ENCODE results near the gene NCKAP5.

NCKAP5 gene

DNA sequence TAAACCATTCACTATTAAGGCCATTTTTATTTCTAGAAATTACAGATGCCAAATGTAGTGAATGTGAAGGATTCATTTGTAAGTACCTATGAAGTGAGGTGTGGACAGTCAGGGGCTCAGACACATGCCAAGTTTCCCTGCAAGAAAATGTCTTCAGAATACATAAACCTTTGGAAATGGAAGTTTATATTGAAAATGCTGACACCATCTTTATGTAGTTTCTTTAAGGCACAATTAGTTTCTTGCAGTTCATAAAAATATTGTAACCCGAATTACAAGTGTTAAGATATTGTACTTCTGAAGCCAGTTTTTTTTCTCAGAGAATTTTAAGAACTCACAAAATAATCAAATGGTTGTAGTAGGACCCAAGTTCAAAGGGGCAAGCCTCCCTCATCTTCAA lies 832.2 kb downstream of the NCKAP5 start:
- Histone ChIP-seq H3K4me2 (ENCODE audit: low read length) (no peak overlapping the region), H3K79me2 (ENCODE audit: insufficient read depth, low read length) (no peaks in the 10 kb centered on the region), H3K27me3 (ENCODE audit: insufficient read depth, low read length) (no peaks in the 10 kb centered on the region), H3K4me1 (ENCODE audit: insufficient read depth, low read length, severe bottlenecking) (no peaks in the 10 kb centered on the region), H3K9me3 (ENCODE audit: low read length) (no peaks in the 10 kb centered on the region), H4K20me1 (ENCODE audit: insufficient read depth, low read length) (no peaks in the 10 kb centered on the region), H3K36me3 (ENCODE audit: insufficient read depth, low read length) (no peaks in the 10 kb centered on the region), H3K9me2 (ENCODE audit: low read depth, low read length) (no peaks in the 10 kb centered on the region), H2AFZ (ENCODE audit: low read length) (no peak overlapping the region), H3K4me3 (ENCODE audit: low read depth, low read length, poor library complexity, severe bottlenecking) (no peak overlapping the region), H3K27ac (ENCODE audit: low read depth, low read length, poor library complexity, severe bottlenecking) (no peak overlapping the region), H3F3A (ENCODE audit: insufficient read depth, low read length) (no peaks in the 10 kb centered on the region), H3K9ac (ENCODE audit: low read length) (no peak overlapping the region)
- no peak for TF ChIP-seq EZH2 (IDR thresholded peaks at IDR 0.05; ENCODE audit: borderline replicate concordance, low read length)
- TF ChIP-seq, protein P1, sequence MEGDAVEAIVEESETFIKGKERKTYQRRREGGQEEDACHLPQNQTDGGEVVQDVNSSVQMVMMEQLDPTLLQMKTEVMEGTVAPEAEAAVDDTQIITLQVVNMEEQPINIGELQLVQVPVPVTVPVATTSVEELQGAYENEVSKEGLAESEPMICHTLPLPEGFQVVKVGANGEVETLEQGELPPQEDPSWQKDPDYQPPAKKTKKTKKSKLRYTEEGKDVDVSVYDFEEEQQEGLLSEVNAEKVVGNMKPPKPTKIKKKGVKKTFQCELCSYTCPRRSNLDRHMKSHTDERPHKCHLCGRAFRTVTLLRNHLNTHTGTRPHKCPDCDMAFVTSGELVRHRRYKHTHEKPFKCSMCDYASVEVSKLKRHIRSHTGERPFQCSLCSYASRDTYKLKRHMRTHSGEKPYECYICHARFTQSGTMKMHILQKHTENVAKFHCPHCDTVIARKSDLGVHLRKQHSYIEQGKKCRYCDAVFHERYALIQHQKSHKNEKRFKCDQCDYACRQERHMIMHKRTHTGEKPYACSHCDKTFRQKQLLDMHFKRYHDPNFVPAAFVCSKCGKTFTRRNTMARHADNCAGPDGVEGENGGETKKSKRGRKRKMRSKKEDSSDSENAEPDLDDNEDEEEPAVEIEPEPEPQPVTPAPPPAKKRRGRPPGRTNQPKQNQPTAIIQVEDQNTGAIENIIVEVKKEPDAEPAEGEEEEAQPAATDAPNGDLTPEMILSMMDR (IDR thresholded peaks at IDR 0.05; ENCODE audit: low read length), result no peak

DNA sequence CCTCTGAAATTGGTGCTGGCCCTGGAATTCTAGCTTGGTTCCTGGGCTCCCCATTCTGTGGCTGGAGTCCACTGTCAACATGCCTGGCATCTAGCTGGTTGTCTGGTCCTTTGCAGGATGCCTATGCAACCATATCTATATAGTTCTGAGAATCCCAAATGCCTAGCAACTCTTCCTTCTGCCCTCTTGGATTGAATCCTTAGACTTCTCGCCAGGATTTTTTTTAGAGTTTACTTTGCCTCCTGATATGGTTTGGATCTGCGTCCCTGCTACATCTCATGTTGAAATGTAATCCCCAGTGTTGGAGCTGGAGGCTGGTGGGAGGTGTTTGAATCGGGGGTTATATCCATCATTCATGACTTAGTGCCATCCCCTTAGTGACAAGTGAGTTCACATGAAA lies 833.3 kb downstream of the NCKAP5 start:
- no peaks in the 10 kb centered on the region for H4K20me1 ChIP-seq (ENCODE audit: insufficient read depth, low read length)
- no peak for TF ChIP-seq EZH2 (IDR thresholded peaks at IDR 0.05; ENCODE audit: borderline replicate concordance, low read length)
- TF ChIP-seq, protein P1 (IDR thresholded peaks at IDR 0.05; ENCODE audit: low read length), result no peak
- no peaks in the 10 kb centered on the region for H3F3A ChIP-seq (ENCODE audit: insufficient read depth, low read length)

GRCh38 chr2:132733094-132733493 lies 835.2 kb downstream of the NCKAP5 start:
- H3K36me3 ChIP-seq (ENCODE audit: insufficient read depth, low read length), result no peaks in the 10 kb centered on the region
- H3K9ac ChIP-seq (ENCODE audit: low read length), result no peak overlapping the region
- no peaks in the 10 kb centered on the region for H3K4me1 ChIP-seq (ENCODE audit: insufficient read depth, low read length, severe bottlenecking)
- H2AFZ ChIP-seq (ENCODE audit: low read length), result no peak overlapping the region
- no peaks in the 10 kb centered on the region for H4K20me1 ChIP-seq (ENCODE audit: insufficient read depth, low read length)
- no peak for TF ChIP-seq EZH2 (IDR thresholded peaks at IDR 0.05; ENCODE audit: borderline replicate concordance, low read length)
- TF ChIP-seq, protein P1 (IDR thresholded peaks at IDR 0.05; ENCODE audit: low read length), result no peak
- no peaks in the 10 kb centered on the region for H3K79me2 ChIP-seq (ENCODE audit: insufficient read depth, low read length)
- H3K4me3 ChIP-seq (ENCODE audit: low read depth, low read length, poor library complexity, severe bottlenecking), result no peak overlapping the region
- no peaks in the 10 kb centered on the region for H3K9me3 ChIP-seq (ENCODE audit: low read length)
- H3F3A ChIP-seq (ENCODE audit: insufficient read depth, low read length), result no peaks in the 10 kb centered on the region
- no peaks in the 10 kb centered on the region for H3K27me3 ChIP-seq (ENCODE audit: insufficient read depth, low read length)
- no peak overlapping the region for H3K27ac ChIP-seq (ENCODE audit: low read depth, low read length, poor library complexity, severe bottlenecking)
- no peaks in the 10 kb centered on the region for H3K9me2 ChIP-seq (ENCODE audit: low read depth, low read length)
- H3K4me2 ChIP-seq (ENCODE audit: low read length), result no peak overlapping the region

More for the DNA sequence above, 833.3 kb downstream of the NCKAP5 start:
- Histone ChIP-seq H3K27me3 (ENCODE audit: insufficient read depth, low read length) (no peaks in the 10 kb centered on the region), H3K4me3 (ENCODE audit: low read depth, low read length, poor library complexity, severe bottlenecking) (no peak overlapping the region), H3K9me3 (ENCODE audit: low read length) (no peaks in the 10 kb centered on the region), H3K4me1 (ENCODE audit: insufficient read depth, low read length, severe bottlenecking) (no peaks in the 10 kb centered on the region), H3K9me2 (ENCODE audit: low read depth, low read length) (no peaks in the 10 kb centered on the region), H2AFZ (ENCODE audit: low read length) (no peak overlapping the region), H3K27ac (ENCODE audit: low read depth, low read length, poor library complexity, severe bottlenecking) (no peak overlapping the region), H3K36me3 (ENCODE audit: insufficient read depth, low read length) (no peaks in the 10 kb centered on the region), H3K79me2 (ENCODE audit: insufficient read depth, low read length) (no peaks in the 10 kb centered on the region), H3K4me2 (ENCODE audit: low read length) (no peak overlapping the region), H3K9ac (ENCODE audit: low read length) (no peak overlapping the region)
